Hepatocyte (in vitro differentiated cells): ENCODE measurements around the gene ANKRD45.

ENCODE experiments used
- CTCF ChIP-seq: fragments of 200-600 bp; sonication (generic); IDR thresholded peaks from 2 replicates; pipeline ENCODE4 v1.5.1; 2016; ENCODE audit warnings: antibody characterized with exemption, mild to moderate bottlenecking; ENCODE audit not compliant: poor library complexity
- EZH2 ChIP-seq: fragments of 200-600 bp; sonication (generic); IDR thresholded peaks from 2 replicates; pipeline ENCODE4 v1.6.1; 2016; ENCODE audit warnings: antibody characterized with exemption, mild to moderate bottlenecking, borderline replicate concordance
- EZH2phosphoT487 ChIP-seq: fragments of 200-600 bp; sonication (generic); IDR thresholded peaks from one replicate; pipeline ENCODE4 v1.6.1; 2018; ENCODE audit warnings: antibody characterized with exemption, mild to moderate bottlenecking, low read depth, moderate library complexity; ENCODE audit not compliant: unreplicated experiment, severe bottlenecking

- TF ChIP-seq CTCF (no peak), EZH2phosphoT487 (no peak), EZH2 (no peak)
These were observed 89.0 kb downstream of the ANKRD45 start for GRCh38 chr1:173580658-173581057.
